NB4 (cell line): Measurements from ENCODE around the gene PELI2.

Experiments used
- POLR2A ChIP-seq: IDR thresholded peaks from 2 replicates; pipeline ENCODE4 v1.6.1; 2011; ENCODE audit warnings: mild to moderate bottlenecking; ENCODE audit not compliant: insufficient read length; ENCODE audit errors: extremely low read depth
- TF ChIP-seq, protein P1 (sequence below): IDR thresholded peaks from one replicate; pipeline ENCODE4 v1.5.1; 2012; ENCODE audit warnings: low read depth, low read length
- TF ChIP-seq, protein P2 (sequence below): IDR thresholded peaks from 2 replicates; pipeline ENCODE4 v1.6.1; 2011; ENCODE audit warnings: low read depth, low read length

DNA sequence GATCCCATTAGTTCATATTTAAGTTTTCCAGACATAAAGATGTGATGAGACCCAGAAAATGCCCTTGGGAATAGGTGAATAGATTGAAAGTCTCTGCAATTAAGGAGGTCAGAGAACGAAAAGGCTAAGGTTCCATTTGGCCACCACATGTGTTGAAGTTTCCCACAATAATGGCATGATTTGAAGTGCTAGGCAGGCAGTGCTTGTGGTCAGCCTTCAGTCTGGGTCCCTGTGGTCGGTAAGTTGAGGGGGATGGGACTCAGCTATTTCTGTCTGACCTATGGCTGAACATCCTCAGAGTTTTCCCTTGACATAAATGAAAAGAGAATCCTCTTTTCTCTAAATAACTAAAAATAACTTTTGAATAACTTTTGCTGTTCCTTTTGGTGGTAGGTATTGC, 92.4 kb downstream of the PELI2 start:
- TF ChIP-seq, protein P1, sequence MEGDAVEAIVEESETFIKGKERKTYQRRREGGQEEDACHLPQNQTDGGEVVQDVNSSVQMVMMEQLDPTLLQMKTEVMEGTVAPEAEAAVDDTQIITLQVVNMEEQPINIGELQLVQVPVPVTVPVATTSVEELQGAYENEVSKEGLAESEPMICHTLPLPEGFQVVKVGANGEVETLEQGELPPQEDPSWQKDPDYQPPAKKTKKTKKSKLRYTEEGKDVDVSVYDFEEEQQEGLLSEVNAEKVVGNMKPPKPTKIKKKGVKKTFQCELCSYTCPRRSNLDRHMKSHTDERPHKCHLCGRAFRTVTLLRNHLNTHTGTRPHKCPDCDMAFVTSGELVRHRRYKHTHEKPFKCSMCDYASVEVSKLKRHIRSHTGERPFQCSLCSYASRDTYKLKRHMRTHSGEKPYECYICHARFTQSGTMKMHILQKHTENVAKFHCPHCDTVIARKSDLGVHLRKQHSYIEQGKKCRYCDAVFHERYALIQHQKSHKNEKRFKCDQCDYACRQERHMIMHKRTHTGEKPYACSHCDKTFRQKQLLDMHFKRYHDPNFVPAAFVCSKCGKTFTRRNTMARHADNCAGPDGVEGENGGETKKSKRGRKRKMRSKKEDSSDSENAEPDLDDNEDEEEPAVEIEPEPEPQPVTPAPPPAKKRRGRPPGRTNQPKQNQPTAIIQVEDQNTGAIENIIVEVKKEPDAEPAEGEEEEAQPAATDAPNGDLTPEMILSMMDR, result no peak
- TF ChIP-seq POLR2A, result no peak
- TF ChIP-seq, protein P2, sequence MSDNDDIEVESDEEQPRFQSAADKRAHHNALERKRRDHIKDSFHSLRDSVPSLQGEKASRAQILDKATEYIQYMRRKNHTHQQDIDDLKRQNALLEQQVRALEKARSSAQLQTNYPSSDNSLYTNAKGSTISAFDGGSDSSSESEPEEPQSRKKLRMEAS, result no peak
